Neural cell (in vitro differentiated cells): ENCODE data around the gene DLK2.

ENCODE experiments used
- EP300 ChIP-seq: fragments of 450-650 bp; conservative IDR thresholded peaks from 2 replicates; pipeline ENCODE4 v1.6.1; 2014; ENCODE audit warnings: antibody characterized with exemption, mild to moderate bottlenecking, moderate library complexity; ENCODE audit not compliant: poor library complexity, severe bottlenecking
- EZH2 ChIP-seq: fragments of 200-600, 300-800 bp; shearing (Covaris generic), sonication (generic); IDR thresholded peaks from 2 replicates; pipeline ENCODE4 v1.6.1; 2014; ENCODE audit warnings: antibody characterized with exemption, low read length, borderline replicate concordance, mild to moderate bottlenecking; ENCODE audit not compliant: insufficient read depth, poor library complexity, severe bottlenecking
- MXI1 ChIP-seq: fragments of 450-650 bp; conservative IDR thresholded peaks from 2 replicates; pipeline ENCODE4 v1.6.1; 2014; ENCODE audit warnings: antibody characterized with exemption, mild to moderate bottlenecking; ENCODE audit not compliant: poor library complexity, severe bottlenecking
- SMC3 ChIP-seq: fragments of 450-650 bp; conservative IDR thresholded peaks from 2 replicates; pipeline ENCODE4 v1.6.1; 2014; ENCODE audit warnings: antibody characterized with exemption, mild to moderate bottlenecking, moderate library complexity; ENCODE audit not compliant: poor library complexity
- TF ChIP-seq, protein P1 (sequence below): fragments of 450-650 bp; IDR thresholded peaks from 2 replicates; pipeline ENCODE4 v1.5.1; 2014; ENCODE audit warnings: antibody characterized with exemption, mild to moderate bottlenecking, moderate library complexity; ENCODE audit not compliant: poor library complexity, severe bottlenecking
- TF ChIP-seq, protein P2 (sequence below): IDR thresholded peaks from 2 replicates; pipeline ENCODE4 v1.6.1; 2012; ENCODE audit warnings: borderline replicate concordance

DNA sequence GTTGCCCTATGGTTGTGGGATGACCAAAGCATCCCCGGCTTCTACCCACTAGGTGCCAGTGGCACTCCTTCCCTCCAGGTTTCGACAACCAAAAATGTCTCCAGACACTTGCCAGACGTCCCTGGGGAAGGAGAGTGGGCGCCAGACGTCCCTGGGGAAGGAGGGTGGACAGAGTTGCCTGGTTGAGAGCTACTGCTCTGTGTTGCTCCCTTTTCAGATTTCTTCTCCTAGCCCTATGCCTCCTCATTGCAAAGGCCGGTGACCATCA is 41.7 kb upstream of the DLK2 start:
- TF ChIP-seq EP300, result no peak
- TF ChIP-seq, protein P1, sequence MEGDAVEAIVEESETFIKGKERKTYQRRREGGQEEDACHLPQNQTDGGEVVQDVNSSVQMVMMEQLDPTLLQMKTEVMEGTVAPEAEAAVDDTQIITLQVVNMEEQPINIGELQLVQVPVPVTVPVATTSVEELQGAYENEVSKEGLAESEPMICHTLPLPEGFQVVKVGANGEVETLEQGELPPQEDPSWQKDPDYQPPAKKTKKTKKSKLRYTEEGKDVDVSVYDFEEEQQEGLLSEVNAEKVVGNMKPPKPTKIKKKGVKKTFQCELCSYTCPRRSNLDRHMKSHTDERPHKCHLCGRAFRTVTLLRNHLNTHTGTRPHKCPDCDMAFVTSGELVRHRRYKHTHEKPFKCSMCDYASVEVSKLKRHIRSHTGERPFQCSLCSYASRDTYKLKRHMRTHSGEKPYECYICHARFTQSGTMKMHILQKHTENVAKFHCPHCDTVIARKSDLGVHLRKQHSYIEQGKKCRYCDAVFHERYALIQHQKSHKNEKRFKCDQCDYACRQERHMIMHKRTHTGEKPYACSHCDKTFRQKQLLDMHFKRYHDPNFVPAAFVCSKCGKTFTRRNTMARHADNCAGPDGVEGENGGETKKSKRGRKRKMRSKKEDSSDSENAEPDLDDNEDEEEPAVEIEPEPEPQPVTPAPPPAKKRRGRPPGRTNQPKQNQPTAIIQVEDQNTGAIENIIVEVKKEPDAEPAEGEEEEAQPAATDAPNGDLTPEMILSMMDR, result no peak
- TF ChIP-seq EZH2, result no peak
- TF ChIP-seq MXI1, result no peak
- TF ChIP-seq SMC3, result no peak
- TF ChIP-seq, protein P2, sequence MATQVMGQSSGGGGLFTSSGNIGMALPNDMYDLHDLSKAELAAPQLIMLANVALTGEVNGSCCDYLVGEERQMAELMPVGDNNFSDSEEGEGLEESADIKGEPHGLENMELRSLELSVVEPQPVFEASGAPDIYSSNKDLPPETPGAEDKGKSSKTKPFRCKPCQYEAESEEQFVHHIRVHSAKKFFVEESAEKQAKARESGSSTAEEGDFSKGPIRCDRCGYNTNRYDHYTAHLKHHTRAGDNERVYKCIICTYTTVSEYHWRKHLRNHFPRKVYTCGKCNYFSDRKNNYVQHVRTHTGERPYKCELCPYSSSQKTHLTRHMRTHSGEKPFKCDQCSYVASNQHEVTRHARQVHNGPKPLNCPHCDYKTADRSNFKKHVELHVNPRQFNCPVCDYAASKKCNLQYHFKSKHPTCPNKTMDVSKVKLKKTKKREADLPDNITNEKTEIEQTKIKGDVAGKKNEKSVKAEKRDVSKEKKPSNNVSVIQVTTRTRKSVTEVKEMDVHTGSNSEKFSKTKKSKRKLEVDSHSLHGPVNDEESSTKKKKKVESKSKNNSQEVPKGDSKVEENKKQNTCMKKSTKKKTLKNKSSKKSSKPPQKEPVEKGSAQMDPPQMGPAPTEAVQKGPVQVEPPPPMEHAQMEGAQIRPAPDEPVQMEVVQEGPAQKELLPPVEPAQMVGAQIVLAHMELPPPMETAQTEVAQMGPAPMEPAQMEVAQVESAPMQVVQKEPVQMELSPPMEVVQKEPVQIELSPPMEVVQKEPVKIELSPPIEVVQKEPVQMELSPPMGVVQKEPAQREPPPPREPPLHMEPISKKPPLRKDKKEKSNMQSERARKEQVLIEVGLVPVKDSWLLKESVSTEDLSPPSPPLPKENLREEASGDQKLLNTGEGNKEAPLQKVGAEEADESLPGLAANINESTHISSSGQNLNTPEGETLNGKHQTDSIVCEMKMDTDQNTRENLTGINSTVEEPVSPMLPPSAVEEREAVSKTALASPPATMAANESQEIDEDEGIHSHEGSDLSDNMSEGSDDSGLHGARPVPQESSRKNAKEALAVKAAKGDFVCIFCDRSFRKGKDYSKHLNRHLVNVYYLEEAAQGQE, result no peak
